Neural cell (in vitro differentiated cells): Measurements from ENCODE around the gene MEIOB.

Experiments used
- EP300 ChIP-seq: fragments of 450-650 bp; conservative IDR thresholded peaks from 2 replicates; pipeline ENCODE4 v1.6.1; 2014; ENCODE audit warnings: antibody characterized with exemption, mild to moderate bottlenecking, moderate library complexity; ENCODE audit not compliant: poor library complexity, severe bottlenecking
- EZH2 ChIP-seq: fragments of 200-600, 300-800 bp; shearing (Covaris generic), sonication (generic); IDR thresholded peaks from 2 replicates; pipeline ENCODE4 v1.6.1; 2014; ENCODE audit warnings: antibody characterized with exemption, low read length, borderline replicate concordance, mild to moderate bottlenecking; ENCODE audit not compliant: insufficient read depth, poor library complexity, severe bottlenecking
- MXI1 ChIP-seq: fragments of 450-650 bp; conservative IDR thresholded peaks from 2 replicates; pipeline ENCODE4 v1.6.1; 2014; ENCODE audit warnings: antibody characterized with exemption, mild to moderate bottlenecking; ENCODE audit not compliant: poor library complexity, severe bottlenecking
- POLR2AphosphoS5 ChIP-seq: IDR thresholded peaks from 2 replicates; pipeline ENCODE4 v1.6.1; 2012
- RAD21 ChIP-seq: fragments of 450-650 bp; conservative IDR thresholded peaks from 2 replicates; pipeline ENCODE4 v1.6.1; 2014; ENCODE audit warnings: antibody characterized with exemption, mild to moderate bottlenecking, moderate library complexity
- SMC3 ChIP-seq: fragments of 450-650 bp; conservative IDR thresholded peaks from 2 replicates; pipeline ENCODE4 v1.6.1; 2014; ENCODE audit warnings: antibody characterized with exemption, mild to moderate bottlenecking, moderate library complexity; ENCODE audit not compliant: poor library complexity
- TAF1 ChIP-seq: IDR thresholded peaks from 2 replicates; pipeline ENCODE4 v1.6.1; 2012; ENCODE audit warnings: low read depth
- TF ChIP-seq, protein P1 (sequence below): fragments of 450-650 bp; IDR thresholded peaks from 2 replicates; pipeline ENCODE4 v1.5.1; 2014; ENCODE audit warnings: antibody characterized with exemption, mild to moderate bottlenecking, moderate library complexity; ENCODE audit not compliant: poor library complexity, severe bottlenecking
- TF ChIP-seq, protein P2 (sequence below): IDR thresholded peaks from 2 replicates; pipeline ENCODE4 v1.6.1; 2012; ENCODE audit warnings: borderline replicate concordance

DNA sequence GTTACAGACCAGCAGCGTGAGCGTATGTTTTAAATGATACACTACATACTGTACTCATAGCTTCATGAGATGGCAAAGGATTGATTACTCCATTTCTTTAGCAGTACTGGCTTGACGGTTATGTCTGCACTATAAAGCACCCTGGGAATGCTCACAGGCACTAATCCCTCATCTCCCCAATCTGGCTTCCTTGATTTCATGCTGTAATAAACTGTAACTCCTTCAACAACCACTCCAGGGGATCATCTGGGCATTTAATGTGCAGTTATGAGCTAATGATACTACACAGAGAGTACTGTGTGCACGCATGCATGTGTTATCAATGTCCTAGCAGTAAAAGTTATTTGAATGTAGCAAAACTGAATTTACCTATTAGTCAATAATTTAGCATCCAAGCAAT lies 20.2 kb downstream of the MEIOB start:
- TF ChIP-seq, protein P1, sequence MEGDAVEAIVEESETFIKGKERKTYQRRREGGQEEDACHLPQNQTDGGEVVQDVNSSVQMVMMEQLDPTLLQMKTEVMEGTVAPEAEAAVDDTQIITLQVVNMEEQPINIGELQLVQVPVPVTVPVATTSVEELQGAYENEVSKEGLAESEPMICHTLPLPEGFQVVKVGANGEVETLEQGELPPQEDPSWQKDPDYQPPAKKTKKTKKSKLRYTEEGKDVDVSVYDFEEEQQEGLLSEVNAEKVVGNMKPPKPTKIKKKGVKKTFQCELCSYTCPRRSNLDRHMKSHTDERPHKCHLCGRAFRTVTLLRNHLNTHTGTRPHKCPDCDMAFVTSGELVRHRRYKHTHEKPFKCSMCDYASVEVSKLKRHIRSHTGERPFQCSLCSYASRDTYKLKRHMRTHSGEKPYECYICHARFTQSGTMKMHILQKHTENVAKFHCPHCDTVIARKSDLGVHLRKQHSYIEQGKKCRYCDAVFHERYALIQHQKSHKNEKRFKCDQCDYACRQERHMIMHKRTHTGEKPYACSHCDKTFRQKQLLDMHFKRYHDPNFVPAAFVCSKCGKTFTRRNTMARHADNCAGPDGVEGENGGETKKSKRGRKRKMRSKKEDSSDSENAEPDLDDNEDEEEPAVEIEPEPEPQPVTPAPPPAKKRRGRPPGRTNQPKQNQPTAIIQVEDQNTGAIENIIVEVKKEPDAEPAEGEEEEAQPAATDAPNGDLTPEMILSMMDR = no peak
- TF ChIP-seq POLR2AphosphoS5 (no peak), RAD21 (no peak), EP300 (no peak), EZH2 (no peak), SMC3 (no peak), MXI1 (no peak), TAF1 (no peak)
- TF ChIP-seq, protein P2, sequence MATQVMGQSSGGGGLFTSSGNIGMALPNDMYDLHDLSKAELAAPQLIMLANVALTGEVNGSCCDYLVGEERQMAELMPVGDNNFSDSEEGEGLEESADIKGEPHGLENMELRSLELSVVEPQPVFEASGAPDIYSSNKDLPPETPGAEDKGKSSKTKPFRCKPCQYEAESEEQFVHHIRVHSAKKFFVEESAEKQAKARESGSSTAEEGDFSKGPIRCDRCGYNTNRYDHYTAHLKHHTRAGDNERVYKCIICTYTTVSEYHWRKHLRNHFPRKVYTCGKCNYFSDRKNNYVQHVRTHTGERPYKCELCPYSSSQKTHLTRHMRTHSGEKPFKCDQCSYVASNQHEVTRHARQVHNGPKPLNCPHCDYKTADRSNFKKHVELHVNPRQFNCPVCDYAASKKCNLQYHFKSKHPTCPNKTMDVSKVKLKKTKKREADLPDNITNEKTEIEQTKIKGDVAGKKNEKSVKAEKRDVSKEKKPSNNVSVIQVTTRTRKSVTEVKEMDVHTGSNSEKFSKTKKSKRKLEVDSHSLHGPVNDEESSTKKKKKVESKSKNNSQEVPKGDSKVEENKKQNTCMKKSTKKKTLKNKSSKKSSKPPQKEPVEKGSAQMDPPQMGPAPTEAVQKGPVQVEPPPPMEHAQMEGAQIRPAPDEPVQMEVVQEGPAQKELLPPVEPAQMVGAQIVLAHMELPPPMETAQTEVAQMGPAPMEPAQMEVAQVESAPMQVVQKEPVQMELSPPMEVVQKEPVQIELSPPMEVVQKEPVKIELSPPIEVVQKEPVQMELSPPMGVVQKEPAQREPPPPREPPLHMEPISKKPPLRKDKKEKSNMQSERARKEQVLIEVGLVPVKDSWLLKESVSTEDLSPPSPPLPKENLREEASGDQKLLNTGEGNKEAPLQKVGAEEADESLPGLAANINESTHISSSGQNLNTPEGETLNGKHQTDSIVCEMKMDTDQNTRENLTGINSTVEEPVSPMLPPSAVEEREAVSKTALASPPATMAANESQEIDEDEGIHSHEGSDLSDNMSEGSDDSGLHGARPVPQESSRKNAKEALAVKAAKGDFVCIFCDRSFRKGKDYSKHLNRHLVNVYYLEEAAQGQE = no peak
